ENCODE measurements around the gene DUSP12.

GRCh38 chr1:161791904-161792655 lies 42.5 kb downstream of the DUSP12 start:
- TF ChIP-seq CTCF (IDR thresholded peaks at IDR 0.05; ENCODE audit: poor library complexity) (no peak), EZH2 (IDR thresholded peaks at IDR 0.05; ENCODE audit: borderline replicate concordance) (no peak), EZH2phosphoT487 (IDR thresholded peaks at IDR 0.05; ENCODE audit: low read depth, severe bottlenecking, unreplicated experiment) (no peak)
